Measurements from ENCODE around the gene INPP5D. TPM values are rescaled to one million over a fixed set of nuclear protein-coding genes. Genes with fewer than 3 reads are reported as not detected.
"Not testable (repeated sequence)": the region's sequence is repeated elsewhere in the genome, so short reads cannot be mapped to it uniquely, and the experiment has no call there.

The INPP5D gene
- total RNA-seq, 1 donor from 2014 or later = 33.4 TPM

GRCh38 chr2:233198026-233198425 lies 137.9 kb downstream of the INPP5D start:
- no peak for DNase-seq (ENCODE audit: extremely low spot score in 2 of 2)
- Histone ChIP-seq H3K27ac (no peak overlapping the region), H3K4me1 (no peaks in the 10 kb centered on the region), H3K36me3 (peaks cover 0 to 3% of the 10 kb centered on the region in 2 donors), H3K27me3 (no peaks in the 10 kb centered on the region), H3K9me3 (peaks cover 4% of the 10 kb centered on the region), H3K4me3 (no peak overlapping the region)
- TF ChIP-seq POLR2A (IDR thresholded peaks at IDR 0.05) (no peak), CTCF (IDR thresholded peaks at IDR 0.05) (no peak), POLR2AphosphoS5 (IDR thresholded peaks at IDR 0.05; ENCODE audit: insufficient read depth in 1 of 2, low read depth in 1 of 2) (no peak)
- intact Hi-C loops (cut with DNase I) = no loop called here

GRCh38 chr2:233199870-233200269 lies 139.7 kb downstream of the INPP5D start:
- Histone ChIP-seq H3K36me3 (peaks cover 0 to 3% of the 10 kb centered on the region in 2 donors), H3K9me3 (peaks cover 5% of the 10 kb centered on the region), H3K27ac (no peak overlapping the region), H3K4me1 (no peaks in the 10 kb centered on the region), H3K27me3 (no peaks in the 10 kb centered on the region), H3K4me3 (no peak overlapping the region)
- intact Hi-C loops (cut with DNase I) = no loop called here
- TF ChIP-seq CTCF (IDR thresholded peaks at IDR 0.05) = no peak
- TF ChIP-seq POLR2AphosphoS5 (IDR thresholded peaks at IDR 0.05; ENCODE audit: insufficient read depth in 1 of 2, low read depth in 1 of 2) = no peak
- no peak for TF ChIP-seq POLR2A (IDR thresholded peaks at IDR 0.05)
- DNase-seq (ENCODE audit: extremely low spot score in 2 of 2) = no peak

- H3K27me3 ChIP-seq; H3K9me3 ChIP-seq; H3K4me3 ChIP-seq; H3K4me1 ChIP-seq; H3K27ac ChIP-seq; DNase-seq (ENCODE audit: extremely low spot score in 2 of 2); intact Hi-C loops (cut with DNase I); H3K36me3 ChIP-seq: not testable (repeated sequence)
Measured at GRCh38 chr2:233200790-233201189, 140.6 kb downstream of the INPP5D start.

- H3K27ac ChIP-seq = no peak overlapping the region
- intact Hi-C loops (cut with DNase I) = no loop called here
- H3K9me3 ChIP-seq = peaks cover 5% of the 10 kb centered on the region
- no peaks in the 10 kb centered on the region for H3K27me3 ChIP-seq
- no peak overlapping the region for H3K4me3 ChIP-seq
- TF ChIP-seq POLR2AphosphoS5 (IDR thresholded peaks at IDR 0.05; ENCODE audit: insufficient read depth in 1 of 2, low read depth in 1 of 2) (no peak), POLR2A (IDR thresholded peaks at IDR 0.05) (no peak), CTCF (IDR thresholded peaks at IDR 0.05) (no peak)
- no peak for DNase-seq (ENCODE audit: extremely low spot score in 2 of 2)
- H3K4me1 ChIP-seq = no peaks in the 10 kb centered on the region
- peaks cover 0 to 3% of the 10 kb centered on the region in 2 donors for H3K36me3 ChIP-seq
Measured at GRCh38 chr2:233201258-233202013, 141.3 kb downstream of the INPP5D start.

- peaks cover 0 to 3% of the 10 kb centered on the region in 2 donors for H3K36me3 ChIP-seq
- H3K27ac ChIP-seq = no peak overlapping the region
- H3K4me1 ChIP-seq = no peaks in the 10 kb centered on the region
- intact Hi-C loops (cut with DNase I) = no loop called here
- no peaks in the 10 kb centered on the region for H3K27me3 ChIP-seq
- no peak for DNase-seq (ENCODE audit: extremely low spot score in 2 of 2)
- peaks cover 5% of the 10 kb centered on the region for H3K9me3 ChIP-seq
- TF ChIP-seq POLR2A (IDR thresholded peaks at IDR 0.05) = no peak
- TF ChIP-seq POLR2AphosphoS5 (IDR thresholded peaks at IDR 0.05; ENCODE audit: insufficient read depth in 1 of 2, low read depth in 1 of 2) = no peak
- TF ChIP-seq CTCF (IDR thresholded peaks at IDR 0.05) = no peak
- no peak overlapping the region for H3K4me3 ChIP-seq
Measured at GRCh38 chr2:233202531-233202944, 142.4 kb downstream of the INPP5D start.
